ENCODE data around the gene MANF. TPM values are rescaled to one million over a fixed set of nuclear protein-coding genes. Genes with fewer than 3 reads are reported as not detected.

The MANF gene
- total RNA-seq, 1 donor from 2014 or later = 125 TPM

- H3K4me3 ChIP-seq (ENCODE audit: insufficient read depth, low read depth, low read length) = no peak overlapping the region
- no peaks in the 10 kb centered on the region for H3K27me3 ChIP-seq (ENCODE audit: insufficient read depth, low read length)
- H3K79me2 ChIP-seq (ENCODE audit: insufficient read depth, low read length) = no peaks in the 10 kb centered on the region
- no peaks in the 10 kb centered on the region for H3K9me3 ChIP-seq (ENCODE audit: insufficient read depth, low read depth, low read length)
- Mint-ChIP-seq H3K4me3 (ENCODE audit: unreplicated experiment) (no peak overlapping the region), H3K9me3 (ENCODE audit: unreplicated experiment) (no peaks in the 10 kb centered on the region), H3K27ac (ENCODE audit: unreplicated experiment) (no peak overlapping the region), H3K4me1 (ENCODE audit: low read depth, unreplicated experiment) (peaks cover under 1% of the 10 kb centered on the region), H3K27me3 (ENCODE audit: low read depth, unreplicated experiment) (no peaks in the 10 kb centered on the region), H3K36me3 (ENCODE audit: low read depth, unreplicated experiment) (peaks cover 12% of the 10 kb centered on the region)
- no peak overlapping the region for H3K9ac ChIP-seq (ENCODE audit: low read length)
- peaks cover 15% of the 10 kb centered on the region for H4K20me1 ChIP-seq (ENCODE audit: insufficient read depth, low read length)
- DNase-seq (ENCODE audit: low read depth) (no peak), FAIRE-seq (no peak)
- no peak overlapping the region for H3K4me2 ChIP-seq (ENCODE audit: low read length)
- no peak overlapping the region for H2AFZ ChIP-seq (ENCODE audit: low read depth, low read length)
- no peaks in the 10 kb centered on the region for H3K4me1 ChIP-seq (ENCODE audit: insufficient read depth, low read length)
- peaks cover 14% of the 10 kb centered on the region for H3K36me3 ChIP-seq (ENCODE audit: insufficient read depth, low read length)
- H3K27ac ChIP-seq (ENCODE audit: low read depth, low read length) = no peak overlapping the region
- TF ChIP-seq EZH2 (IDR thresholded peaks at IDR 0.05; ENCODE audit: insufficient read depth, low read length) (no peak), CTCF (IDR thresholded peaks at IDR 0.05; ENCODE audit: insufficient read depth, low read depth, low read length) (no peak)
Observed at GRCh38 chr3:51403675-51404074, 18.6 kb downstream of the MANF start.

- no peak overlapping the region for H3K27ac Mint-ChIP-seq (ENCODE audit: unreplicated experiment)
- H3K9me3 ChIP-seq (ENCODE audit: insufficient read depth, low read depth, low read length) = no peaks in the 10 kb centered on the region
- FAIRE-seq = no peak
Observed at GRCh38 chr3:51408021-51408420, 22.9 kb downstream of the MANF start.

More at GRCh38 chr3:51408021-51408420, 22.9 kb downstream of the MANF start:
- Histone ChIP-seq H3K4me2 (ENCODE audit: low read length) (no peak overlapping the region), H3K4me1 (ENCODE audit: insufficient read depth, low read length) (no peaks in the 10 kb centered on the region), H3K4me3 (ENCODE audit: insufficient read depth, low read depth, low read length) (no peak overlapping the region), H3K27me3 (ENCODE audit: insufficient read depth, low read length) (no peaks in the 10 kb centered on the region), H3K27ac (ENCODE audit: low read depth, low read length) (no peak overlapping the region), H3K9ac (ENCODE audit: low read length) (no peak overlapping the region), H4K20me1 (ENCODE audit: insufficient read depth, low read length) (peaks cover 18% of the 10 kb centered on the region), H3K79me2 (ENCODE audit: insufficient read depth, low read length) (no peaks in the 10 kb centered on the region), H2AFZ (ENCODE audit: low read depth, low read length) (no peak overlapping the region), H3K36me3 (ENCODE audit: insufficient read depth, low read length) (peaks cover 21% of the 10 kb centered on the region)
- no peak for TF ChIP-seq EZH2 (IDR thresholded peaks at IDR 0.05; ENCODE audit: insufficient read depth, low read length)
- no peak for TF ChIP-seq CTCF (IDR thresholded peaks at IDR 0.05; ENCODE audit: insufficient read depth, low read depth, low read length)
- Mint-ChIP-seq H3K4me1 (ENCODE audit: low read depth, unreplicated experiment) (no peaks in the 10 kb centered on the region), H3K27me3 (ENCODE audit: low read depth, unreplicated experiment) (no peaks in the 10 kb centered on the region), H3K36me3 (ENCODE audit: low read depth, unreplicated experiment) (peaks cover 7% of the 10 kb centered on the region), H3K4me3 (ENCODE audit: unreplicated experiment) (no peak overlapping the region), H3K9me3 (ENCODE audit: unreplicated experiment) (no peaks in the 10 kb centered on the region)
- no peak for DNase-seq (ENCODE audit: low read depth)

Measured in astrocyte (in vitro differentiated cells and primary cell).